SKM-1 (cell line): ENCODE data around the gene PDS5B.

ENCODE experiments used
- DNase-seq: peaks from one replicate; lab custom pipeline; 2025; ENCODE audit not compliant: unreplicated experiment; lab: John Stamatoyannopoulos, UW

The PDS5B gene

DNA sequence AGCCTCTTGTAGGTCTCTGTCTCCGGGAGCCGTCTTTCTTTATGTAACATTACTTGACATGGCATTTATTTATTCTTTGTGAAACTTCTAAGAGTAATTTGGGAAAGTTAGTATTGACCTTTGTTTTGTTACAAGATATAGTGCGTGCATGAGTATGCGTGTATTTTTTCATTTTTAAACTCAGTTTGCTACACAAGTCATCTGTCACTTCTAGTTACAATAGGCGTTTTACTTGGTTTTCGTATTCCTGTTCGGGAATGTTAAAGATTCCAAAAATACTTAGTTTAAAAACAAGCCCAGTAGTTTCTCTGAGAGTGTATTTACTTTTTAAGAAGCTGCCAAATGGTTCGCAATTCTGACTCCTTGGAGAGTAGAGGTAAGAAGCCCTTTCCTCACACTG, 3.2 kb downstream of the PDS5B start:
- no peak for DNase-seq

DNA sequence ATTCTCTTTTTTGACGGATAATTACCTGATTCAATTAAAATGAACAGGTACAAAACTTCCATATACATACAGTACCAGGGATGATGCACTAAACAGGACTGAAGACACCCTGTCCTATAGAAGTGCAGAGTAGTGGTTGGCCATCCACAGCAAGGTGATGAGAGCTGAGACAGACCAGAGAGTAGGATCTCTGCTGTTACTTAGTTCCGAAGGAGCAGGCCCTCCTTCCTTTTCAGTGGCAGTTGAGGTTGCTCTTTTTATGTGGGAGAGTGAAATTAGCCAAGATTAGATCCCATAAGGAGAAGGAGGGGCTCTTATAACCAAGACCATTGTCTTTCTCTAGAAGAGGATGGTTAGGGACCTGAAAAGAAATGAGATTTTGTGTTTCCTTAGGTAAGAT, 4.0 kb downstream of the PDS5B start:
- DNase-seq, result no peak

DNA sequence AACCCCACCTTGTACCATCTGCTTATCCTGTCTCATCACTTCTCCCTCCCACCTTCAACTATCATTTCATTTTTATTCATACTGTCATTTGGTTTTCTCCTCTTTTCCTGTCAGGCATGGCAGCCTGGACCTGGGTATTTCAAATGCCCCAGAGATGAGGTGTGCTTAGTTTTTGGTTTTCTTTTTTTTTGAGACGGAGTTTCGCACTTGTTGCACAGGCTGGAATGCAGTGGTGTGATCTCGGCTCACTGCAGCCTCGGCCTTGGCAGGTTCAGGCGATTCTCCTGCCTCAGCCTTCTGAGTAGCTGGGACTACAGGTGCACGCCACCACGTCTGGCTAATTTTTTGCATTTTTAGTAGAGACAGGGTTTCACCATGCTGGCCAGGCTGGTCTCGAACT, 5.8 kb downstream of the PDS5B start:
- DNase-seq, result no peak

DNA sequence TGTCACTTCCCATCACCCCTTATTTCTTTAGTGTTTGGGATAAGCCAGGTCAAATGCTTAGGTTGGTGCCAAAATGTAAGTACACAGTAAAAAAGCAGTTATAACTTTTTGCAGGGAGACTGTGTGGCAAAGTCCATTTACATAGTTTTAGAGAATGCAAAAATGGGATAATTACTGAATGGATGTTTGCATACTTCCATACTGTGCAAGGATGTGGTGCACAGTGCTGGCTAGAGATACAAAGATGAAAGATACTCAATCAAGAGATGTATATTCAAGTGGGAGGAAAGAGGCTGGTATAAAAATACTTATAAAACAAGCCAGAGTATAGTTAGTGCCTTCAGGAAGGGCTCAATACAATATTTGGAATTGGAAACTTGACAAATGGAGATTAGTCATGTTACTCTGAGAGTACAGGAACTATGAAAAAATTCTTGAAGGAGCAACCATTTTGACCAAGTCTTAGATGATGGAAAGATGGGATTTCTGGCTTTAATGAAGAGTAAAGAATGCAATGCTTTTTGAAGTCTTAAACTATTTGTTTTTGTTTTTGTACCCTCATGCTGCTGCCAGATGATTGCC, 8.0 kb downstream of the PDS5B start:
- no peak for DNase-seq

DNA sequence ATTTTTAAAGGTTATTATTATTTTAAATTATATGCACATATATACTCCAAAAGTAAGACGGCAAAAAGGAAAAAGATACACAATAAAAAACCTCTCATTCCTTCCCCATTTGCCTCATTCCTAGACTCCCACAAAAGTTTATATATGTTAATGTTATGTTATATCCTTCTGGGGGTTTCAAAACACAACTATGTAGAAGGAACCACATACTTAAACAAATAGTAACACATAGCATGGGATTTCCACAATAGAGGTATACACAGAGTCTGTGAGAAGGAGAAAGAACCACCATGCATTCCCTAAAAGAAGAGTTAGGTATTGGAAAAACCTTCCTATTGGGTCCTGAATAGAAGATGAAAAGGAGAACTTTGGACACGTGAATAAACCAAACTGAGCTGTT, 9.1 kb downstream of the PDS5B start:
- DNase-seq, result no peak

DNA sequence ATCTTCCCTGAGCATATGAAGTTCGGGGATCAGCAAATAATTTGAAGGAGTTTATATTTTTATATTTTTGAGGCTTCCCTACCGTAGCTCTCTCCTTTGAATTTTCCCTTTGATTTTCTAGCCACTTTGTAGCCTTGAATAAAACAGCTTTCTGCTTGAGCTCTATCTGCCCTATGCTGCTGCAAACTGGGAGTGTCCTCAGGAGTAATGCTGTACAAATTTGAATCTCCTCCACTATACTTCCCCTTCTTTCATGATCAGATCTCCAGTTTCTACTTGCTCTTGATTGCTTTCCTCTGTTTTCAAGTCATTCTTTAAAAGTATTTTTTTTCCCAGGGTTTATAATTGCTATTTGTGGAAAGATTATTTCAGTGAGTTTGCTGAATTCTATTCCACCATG, 14.6 kb downstream of the PDS5B start:
- no peak for DNase-seq

DNA sequence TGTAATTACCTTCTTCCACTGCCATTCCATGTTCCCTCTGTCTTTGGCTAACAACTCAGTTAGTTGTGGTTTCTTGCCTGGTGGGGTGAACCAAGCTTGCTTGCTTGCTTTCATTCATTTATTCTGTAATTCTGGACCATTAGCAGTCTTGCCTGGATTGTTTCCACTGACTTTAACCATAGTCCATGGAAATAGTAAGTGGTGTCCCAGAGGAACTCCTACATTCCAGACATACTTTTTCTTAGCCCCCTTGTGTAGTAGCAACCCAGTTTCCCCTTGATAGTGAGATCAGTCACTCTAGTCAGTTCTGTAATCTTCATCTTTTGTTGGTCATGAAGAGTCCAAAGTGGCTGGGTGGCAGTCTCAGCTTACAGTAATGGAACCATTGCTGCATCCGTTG, 23.2 kb downstream of the PDS5B start:
- no peak for DNase-seq

DNA sequence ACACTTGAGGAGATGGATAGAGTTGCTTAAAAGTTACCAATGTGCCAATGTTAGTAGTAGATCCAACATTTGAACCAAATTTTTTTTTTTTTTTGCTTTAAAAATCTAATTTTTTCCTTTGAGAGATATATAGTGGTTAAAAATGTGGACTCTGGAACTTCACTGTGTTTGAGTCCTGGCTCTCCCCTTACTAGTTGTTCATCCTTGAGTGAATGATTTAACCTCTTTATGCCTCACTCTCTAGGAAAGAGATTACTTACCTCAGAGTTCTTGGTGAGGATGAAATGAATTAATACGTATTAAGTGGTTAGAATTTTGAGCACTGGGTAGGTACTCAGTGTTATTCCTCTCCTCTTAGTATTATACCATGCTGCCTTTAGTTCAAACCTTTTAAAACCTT, 24.3 kb downstream of the PDS5B start:
- DNase-seq, result no peak

DNA sequence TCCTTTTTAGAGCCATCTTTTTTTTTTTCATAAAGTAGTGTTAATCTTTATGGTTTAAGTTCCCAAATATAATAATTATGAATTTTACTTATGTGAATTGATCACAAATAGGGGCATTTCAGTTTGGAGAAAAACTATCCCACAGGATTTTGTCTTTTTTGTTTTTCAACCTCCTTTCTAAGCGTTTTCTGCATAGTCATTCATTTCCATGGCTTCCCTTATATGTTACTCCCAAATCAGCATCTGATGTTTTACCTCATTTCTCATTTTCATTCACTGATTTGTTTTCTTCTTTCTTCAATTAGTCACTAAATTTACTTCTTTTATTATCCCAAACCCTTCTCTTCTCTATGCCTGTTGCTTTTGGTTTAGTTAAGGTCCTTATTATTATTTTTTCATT, 24.7 kb downstream of the PDS5B start:
- no peak for DNase-seq

DNA sequence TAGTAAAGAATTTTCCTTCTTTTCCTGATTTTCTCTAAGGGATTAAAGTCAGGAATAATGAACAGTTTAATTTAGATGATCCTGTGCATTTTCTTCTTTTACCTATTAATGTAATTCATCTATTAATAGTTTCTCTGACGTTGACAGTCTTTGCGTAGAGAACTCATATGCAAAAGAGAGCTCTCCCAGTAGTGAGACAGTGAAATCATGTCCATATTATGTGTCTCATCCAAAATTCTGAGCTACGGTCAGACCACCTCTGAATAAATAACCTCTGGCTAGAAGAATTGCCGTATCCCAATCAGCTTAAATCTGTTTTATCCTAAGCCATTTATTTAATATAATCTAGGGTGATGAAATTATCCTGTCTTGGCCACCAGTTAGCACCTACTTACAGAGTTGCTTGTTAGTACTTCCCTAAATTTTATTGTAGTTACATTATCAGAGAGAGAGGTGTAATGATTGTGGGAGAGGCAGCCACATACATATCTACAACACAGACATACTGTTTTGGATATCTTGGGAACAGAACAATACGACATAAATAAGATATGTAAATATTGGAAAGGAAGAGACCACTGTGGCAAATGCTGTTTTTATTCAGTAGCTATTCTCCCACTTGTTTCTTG, 30.7 kb downstream of the PDS5B start:
- no peak for DNase-seq

DNA sequence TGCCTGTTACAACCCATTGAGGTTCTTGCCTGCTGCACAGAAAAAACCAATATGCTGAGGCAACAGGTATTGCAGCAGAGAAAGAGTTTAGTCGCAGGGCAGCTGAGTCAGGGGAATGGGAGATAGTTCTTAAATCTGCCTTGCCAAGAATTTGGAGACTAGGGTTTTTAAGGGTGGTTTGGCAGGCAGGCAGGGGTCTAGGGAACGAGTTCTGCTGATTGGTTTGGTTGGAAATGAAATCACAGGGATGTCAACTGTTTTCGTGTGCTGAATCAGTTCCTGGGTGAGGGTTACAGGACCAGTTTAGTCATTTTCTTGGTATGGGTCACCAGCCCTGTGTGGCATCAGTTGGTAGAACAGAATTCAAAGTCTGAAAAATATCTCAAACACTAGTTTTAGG, 36.6 kb downstream of the PDS5B start:
- no peak for DNase-seq

DNA sequence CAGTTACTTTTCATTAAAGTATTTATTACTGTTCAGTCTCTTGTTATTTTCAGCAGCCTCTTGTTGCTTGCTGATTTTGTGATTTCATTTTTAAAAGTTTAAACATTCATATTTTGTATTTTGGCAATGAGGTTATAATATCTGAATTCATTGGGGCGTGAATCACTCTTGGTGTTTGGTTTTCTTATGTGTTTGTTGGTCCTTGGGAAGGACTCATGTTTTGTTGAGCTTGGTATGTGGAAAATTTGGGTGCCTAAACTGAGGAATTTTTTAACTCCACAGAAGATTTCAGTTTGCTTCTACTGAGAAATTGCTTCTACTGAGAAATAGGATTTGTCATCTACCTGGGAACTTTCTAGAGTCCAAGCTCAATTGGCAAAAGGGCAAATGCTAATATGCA, 38.2 kb downstream of the PDS5B start:
- DNase-seq, result no peak

DNA sequence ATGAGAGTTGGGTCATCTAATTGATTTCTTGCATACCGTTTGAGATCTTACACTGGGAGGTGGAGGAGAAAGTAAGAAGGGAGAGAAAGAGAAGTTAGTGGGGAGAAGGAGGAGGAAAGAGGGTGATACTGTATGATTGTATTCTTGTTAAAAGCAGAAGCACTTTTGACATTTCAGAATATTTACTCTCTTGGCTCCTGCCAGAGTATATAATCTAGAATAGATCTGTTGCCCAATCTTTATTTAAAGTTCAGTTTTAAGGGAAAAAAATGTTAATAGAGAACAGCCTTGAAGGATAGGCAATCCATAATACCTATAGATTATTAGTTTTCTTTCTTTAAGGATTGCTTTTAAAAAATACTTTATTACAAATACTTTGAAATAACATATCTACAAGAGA, 41.5 kb downstream of the PDS5B start:
- DNase-seq, result no peak

DNA sequence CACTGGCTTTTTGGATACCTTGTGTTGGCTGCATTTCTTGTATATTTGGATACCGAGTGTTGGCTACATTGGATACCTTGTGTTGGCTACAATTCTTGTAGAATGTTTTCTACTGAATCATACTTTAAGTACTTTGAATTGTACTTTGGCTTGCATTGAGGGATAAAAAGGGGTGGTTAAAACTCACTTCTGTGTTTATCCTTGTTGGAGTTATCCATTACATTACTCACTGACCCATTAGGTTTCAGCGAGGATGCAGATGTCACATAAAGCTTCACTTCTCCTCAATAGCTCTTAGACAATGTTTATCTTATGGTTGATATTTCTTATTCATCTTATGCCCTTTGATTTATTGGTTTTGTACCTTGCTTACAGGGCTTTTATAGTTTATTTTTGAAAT, 43.1 kb downstream of the PDS5B start:
- no peak for DNase-seq

DNA sequence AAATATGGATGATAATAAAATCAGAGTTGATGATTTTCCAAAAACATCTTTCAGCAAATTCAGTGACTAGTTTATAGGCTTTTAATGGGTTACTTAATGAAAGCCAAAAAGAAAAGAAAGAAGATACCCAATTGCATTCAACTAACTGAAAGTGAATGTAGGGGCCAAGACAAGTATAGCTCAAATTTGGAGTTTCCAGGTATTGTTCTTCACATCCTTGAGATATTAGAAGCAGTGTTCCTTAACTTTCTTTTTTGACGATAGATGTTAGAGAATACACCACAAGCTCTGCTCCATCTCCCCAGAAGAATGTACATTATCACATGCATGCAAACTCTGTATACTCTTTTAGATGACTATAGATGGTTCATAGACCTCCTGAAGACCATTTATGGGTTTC, 43.6 kb downstream of the PDS5B start:
- no peak for DNase-seq

DNA sequence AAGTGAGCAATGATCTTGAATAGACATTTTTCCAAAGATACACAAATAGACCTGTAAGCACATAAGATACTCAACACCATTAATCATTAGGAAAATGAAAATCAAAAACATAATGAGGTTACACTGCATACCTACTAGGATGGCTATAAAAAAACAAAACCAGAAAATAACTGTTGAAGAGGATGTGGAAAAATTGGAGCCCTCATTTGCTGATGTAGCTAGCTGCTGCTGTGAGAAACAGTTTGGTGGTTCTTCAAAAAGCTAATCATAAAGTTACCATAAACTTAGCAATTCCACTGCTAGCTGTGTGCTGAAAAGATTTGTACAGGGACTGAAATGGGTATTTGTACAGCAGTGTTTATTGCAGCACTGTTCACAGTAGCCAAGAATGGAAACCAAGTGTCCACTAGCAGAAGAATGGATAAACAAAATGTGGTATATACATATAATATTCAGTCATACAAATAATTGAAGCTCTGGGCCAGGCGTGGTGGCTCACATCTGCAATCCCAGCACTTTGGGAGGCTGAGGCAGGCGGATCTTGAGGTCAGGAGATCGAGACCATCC, 46.2 kb downstream of the PDS5B start:
- no peak for DNase-seq

DNA sequence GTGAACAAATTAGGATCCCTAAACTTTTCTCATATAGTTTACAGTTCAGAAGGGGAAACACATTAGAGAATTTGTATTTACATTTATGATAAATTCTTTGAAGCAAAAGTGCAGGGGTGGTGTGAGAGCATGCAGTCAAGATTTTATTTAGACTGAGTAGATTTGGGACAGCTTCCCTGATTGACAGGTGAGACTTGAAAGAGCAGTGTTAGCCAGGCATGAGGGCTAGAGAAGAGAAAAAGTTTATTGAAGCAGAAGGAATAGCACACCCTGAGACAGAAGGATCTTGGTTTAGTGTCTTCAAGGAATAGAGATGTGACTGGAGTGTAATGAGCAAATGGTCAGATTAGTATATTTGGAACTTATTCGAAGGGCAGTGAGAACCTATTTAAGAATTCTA, 50.5 kb downstream of the PDS5B start:
- no peak for DNase-seq

DNA sequence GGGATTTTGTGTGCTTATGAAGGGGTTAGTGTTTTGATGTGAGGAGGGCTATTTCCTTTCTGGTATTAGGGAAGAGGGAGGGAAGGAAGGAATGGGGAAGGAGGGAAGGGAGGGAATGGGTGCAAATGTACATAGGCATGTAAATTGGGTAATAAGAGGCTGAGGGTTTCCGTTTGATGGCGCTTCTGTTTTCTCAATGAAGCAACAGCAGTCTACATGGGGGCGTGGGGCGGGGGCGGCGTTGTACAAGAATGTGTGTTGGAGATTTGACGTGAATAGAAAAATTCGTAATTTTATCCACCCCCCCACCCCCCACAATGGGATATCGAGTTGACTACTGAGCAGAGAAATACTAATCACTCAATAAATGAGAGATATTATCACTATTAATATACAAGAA, 52.5 kb downstream of the PDS5B start:
- DNase-seq, result no peak

DNA sequence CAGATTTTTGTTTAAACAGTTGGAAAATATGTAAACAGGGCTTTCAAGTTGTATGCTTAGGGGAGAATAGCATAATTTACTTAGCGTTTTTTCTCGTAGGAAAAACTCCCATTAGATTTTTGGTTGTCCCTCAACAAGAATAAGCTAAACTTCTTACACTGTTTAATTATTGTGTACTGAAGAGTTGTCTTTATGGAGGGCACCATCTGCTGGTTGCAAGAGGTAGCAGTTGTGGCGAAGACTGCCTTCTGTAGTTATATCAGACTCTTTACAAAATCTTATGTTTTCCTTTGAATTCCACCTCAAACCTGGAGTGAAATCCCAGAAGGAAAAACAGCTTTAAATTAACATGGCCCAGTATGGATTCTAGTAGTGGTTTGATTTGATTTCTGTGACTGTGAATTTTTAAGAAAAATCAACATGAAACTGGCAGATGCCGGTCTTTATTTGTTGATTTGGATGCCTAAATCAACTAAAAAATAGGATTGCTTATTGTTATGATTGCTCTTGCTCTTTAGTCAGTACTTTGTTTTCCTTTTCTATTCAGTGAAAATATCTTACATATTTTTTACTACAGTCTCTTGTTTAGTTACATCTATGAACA, 53.4 kb downstream of the PDS5B start:
- DNase-seq, result peak; percentile 42

DNA sequence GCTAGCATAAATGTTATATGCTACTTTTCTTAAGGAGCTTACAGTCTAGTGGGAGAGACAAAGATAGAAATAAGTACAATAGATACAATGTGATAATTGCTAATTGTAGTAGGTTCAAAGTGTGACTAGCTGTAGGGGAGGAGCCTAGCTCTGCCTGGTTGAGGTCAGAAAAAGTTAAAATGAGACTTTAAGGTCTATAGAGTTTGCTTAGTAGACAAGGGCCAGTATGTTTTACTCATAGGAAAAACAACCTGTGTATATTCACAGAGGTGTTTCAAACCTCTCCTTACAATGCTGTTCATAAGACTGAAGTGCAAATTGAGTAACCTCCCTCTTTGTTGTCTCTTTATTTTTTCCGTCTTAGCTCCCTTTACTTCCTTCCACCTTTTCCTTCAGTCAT, 56.1 kb downstream of the PDS5B start:
- DNase-seq, result no peak

DNA sequence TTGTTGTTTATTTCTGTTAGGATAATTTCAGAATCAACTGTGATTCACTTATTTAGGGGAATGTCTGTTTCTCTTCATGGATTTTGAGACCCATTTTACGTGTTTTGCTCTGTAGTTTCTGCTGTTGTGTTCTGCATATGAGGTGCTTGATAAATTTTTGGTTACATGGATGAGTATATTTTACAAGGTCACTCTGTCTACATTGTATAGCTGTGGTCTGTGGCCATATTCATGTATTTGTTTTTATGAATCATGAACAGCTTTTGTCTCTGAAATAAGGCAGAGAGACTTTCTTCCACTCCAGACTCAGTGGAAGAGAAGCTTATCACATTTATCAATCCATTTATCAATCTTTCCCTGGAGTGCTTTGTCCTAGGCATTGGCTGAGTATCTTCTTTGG, 56.6 kb downstream of the PDS5B start:
- DNase-seq, result no peak

DNA sequence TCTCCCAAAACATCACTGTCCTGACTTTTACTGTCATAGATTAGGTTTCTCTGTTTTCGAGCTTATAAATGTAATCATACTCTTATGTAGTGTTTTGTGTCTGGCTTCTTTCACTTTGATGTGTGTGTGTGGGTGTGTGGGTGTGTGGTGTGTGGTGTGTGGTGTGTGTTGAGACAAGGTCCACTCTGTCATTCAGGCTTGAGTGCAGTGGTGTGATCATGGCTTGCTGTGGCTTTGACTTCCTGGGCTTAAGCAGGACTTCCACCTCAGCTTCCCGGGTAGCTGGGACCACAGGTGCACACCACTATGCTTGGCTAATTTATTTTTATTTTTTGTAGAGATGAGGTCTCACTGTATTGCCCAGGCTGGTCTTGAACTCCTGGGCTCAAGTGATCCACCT, 59.6 kb downstream of the PDS5B start:
- DNase-seq, result no peak

DNA sequence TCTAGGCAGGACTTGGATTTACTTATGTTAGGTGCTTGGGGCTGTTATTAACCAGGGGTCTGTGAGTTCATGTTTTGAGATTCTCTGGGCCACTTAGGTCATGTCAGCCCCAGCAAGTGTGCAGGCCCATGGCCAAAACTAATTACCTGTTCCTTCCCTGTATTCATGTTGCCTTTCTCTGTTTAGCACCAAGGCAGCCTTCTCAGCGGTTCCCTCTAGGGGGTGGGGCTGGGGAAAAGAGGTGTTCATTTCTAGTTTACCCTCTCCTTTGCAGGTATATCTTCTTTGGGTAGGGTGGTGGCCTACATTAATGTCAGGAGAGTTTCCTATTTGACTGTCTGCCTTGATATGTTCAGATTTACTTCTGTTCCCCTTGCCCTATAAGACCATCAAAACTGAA, 61.7 kb downstream of the PDS5B start:
- no peak for DNase-seq
